ENCODE measurements around the gene DPH1.

The DPH1 gene

DNA sequence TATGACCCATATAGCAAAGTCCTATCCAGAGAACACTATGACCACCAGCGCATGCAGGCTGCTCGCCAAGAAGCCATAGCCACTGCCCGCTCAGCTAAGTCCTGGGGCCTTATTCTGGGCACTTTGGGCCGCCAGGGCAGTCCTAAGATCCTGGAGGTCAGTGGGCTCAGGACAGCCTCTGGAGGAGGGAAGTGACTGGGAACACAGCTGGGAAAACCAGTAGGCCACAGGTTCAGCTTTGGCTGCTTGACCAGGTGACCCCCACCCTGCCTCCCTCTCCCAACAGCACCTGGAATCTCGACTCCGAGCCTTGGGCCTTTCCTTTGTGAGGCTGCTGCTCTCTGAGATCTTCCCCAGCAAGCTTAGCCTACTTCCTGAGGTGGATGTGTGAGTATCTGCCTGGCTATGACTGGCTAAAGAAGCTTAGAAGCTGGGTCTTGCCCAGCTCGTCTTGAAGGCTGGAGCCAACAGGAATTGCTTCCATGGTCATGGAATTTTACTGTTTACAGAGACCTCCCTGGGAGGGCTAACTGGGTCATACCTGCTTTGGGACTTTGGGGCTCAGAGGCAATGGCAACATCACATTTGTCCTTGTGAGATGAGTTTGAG is 10.4 kb downstream of the DPH1 start:
- Histone ChIP-seq H3K9ac (ENCODE audit: low read length) (no peak overlapping the region), H3K4me2 (ENCODE audit: low read length) (no peak overlapping the region), H2BK5ac (ENCODE audit: low read length) (no peak overlapping the region), H3K56ac (ENCODE audit: low read length) (no peak overlapping the region), H3K18ac (ENCODE audit: low read length) (no peak overlapping the region), H2AK5ac (ENCODE audit: low read length) (no peak overlapping the region), H3K79me1 (ENCODE audit: low read length) (peaks cover 2% of the 10 kb centered on the region), H3K79me2 (ENCODE audit: control insufficient read depth, insufficient read depth, low read length) (no peaks in the 10 kb centered on the region), H3K4ac (ENCODE audit: low read depth, low read length) (no peak overlapping the region), H3K4me1 (ENCODE audit: control insufficient read depth, low read depth, low read length) (no peaks in the 10 kb centered on the region), H2BK15ac (replicated peaks; ENCODE audit: low read depth) (no peak overlapping the region), H3K23ac (ENCODE audit: low read length) (no peak overlapping the region), H3K27me3 (ENCODE audit: insufficient read depth, low read length, poor library complexity) (no peaks in the 10 kb centered on the region), H3K27ac (ENCODE audit: low read depth, low read length) (no peak overlapping the region), H2BK120ac (ENCODE audit: low read depth, low read length) (no peak overlapping the region), H3K36me3 (ENCODE audit: control insufficient read depth, insufficient read depth, low read length) (no peaks in the 10 kb centered on the region), H4K5ac (ENCODE audit: low read length) (no peak overlapping the region), H3K4me3 (ENCODE audit: low read length) (no peak overlapping the region), H4K8ac (ENCODE audit: low read depth, low read length) (no peak overlapping the region)
- no CpG with 5 or more reads among the region's 7 CpGs for WGBS (ENCODE audit: extremely low coverage, insufficient coverage, low lambda C conversion rate)
- DNase-seq: no peak

DNA sequence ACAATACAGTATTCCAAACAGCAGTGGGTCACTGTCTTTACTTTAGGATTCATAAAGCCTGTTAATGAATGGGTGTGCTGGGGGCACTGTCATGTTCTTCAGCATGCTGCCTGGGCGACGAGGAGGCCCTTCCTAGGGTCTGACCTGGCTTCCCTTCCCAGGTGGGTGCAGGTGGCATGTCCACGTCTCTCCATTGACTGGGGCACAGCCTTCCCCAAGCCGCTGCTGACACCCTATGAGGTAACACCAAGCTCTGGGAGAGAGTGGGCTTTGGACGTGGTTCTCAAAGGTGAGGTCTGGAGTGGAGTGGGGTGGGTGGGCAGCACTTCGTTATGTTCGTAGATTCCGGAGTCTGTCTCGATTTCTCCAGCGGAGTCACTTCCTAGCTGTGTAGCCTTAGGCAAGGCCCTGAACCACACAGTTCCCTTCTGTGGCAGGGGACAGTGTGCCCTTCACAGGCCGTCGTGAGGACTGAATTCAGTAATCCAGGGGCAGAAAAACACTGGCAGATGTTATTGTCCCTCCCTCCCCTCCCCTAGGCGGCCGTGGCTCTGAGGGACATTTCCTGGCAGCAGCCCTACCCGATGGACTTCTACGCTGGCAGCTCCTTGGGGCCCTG is 11.1 kb downstream of the DPH1 start:
- no CpG with 5 or more reads among the region's 16 CpGs for WGBS (ENCODE audit: extremely low coverage, insufficient coverage, low lambda C conversion rate)
- no peaks in the 10 kb centered on the region for H3K4me1 ChIP-seq (ENCODE audit: control insufficient read depth, low read depth, low read length)
- no peak overlapping the region for H2BK120ac ChIP-seq (ENCODE audit: low read depth, low read length)
- H3K79me1 ChIP-seq (ENCODE audit: low read length): peaks cover 2% of the 10 kb centered on the region
- H3K18ac ChIP-seq (ENCODE audit: low read length): peak overlapping the region; percentile 7
- peak overlapping the region; percentile 68 for H3K9ac ChIP-seq (ENCODE audit: low read length)
- no peak overlapping the region for H2AK5ac ChIP-seq (ENCODE audit: low read length)
- no peak overlapping the region for H4K5ac ChIP-seq (ENCODE audit: low read length)
- H2BK5ac ChIP-seq (ENCODE audit: low read length): no peak overlapping the region
- peak overlapping the region; percentile 66 for H3K56ac ChIP-seq (ENCODE audit: low read length)
- no peak for DNase-seq
- H3K4me2 ChIP-seq (ENCODE audit: low read length): peak overlapping the region; percentile 34
- H4K8ac ChIP-seq (ENCODE audit: low read depth, low read length): no peak overlapping the region
- H3K4me3 ChIP-seq (ENCODE audit: low read length): no peak overlapping the region
- no peaks in the 10 kb centered on the region for H3K36me3 ChIP-seq (ENCODE audit: control insufficient read depth, insufficient read depth, low read length)
- H3K4ac ChIP-seq (ENCODE audit: low read depth, low read length): no peak overlapping the region
- no peaks in the 10 kb centered on the region for H3K27me3 ChIP-seq (ENCODE audit: insufficient read depth, low read length, poor library complexity)
- no peaks in the 10 kb centered on the region for H3K79me2 ChIP-seq (ENCODE audit: control insufficient read depth, insufficient read depth, low read length)
- H3K23ac ChIP-seq (ENCODE audit: low read length): peak overlapping the region; percentile 56
- no peak overlapping the region for H3K27ac ChIP-seq (ENCODE audit: low read depth, low read length)
- H2BK15ac ChIP-seq (replicated peaks; ENCODE audit: low read depth): no peak overlapping the region

DNA sequence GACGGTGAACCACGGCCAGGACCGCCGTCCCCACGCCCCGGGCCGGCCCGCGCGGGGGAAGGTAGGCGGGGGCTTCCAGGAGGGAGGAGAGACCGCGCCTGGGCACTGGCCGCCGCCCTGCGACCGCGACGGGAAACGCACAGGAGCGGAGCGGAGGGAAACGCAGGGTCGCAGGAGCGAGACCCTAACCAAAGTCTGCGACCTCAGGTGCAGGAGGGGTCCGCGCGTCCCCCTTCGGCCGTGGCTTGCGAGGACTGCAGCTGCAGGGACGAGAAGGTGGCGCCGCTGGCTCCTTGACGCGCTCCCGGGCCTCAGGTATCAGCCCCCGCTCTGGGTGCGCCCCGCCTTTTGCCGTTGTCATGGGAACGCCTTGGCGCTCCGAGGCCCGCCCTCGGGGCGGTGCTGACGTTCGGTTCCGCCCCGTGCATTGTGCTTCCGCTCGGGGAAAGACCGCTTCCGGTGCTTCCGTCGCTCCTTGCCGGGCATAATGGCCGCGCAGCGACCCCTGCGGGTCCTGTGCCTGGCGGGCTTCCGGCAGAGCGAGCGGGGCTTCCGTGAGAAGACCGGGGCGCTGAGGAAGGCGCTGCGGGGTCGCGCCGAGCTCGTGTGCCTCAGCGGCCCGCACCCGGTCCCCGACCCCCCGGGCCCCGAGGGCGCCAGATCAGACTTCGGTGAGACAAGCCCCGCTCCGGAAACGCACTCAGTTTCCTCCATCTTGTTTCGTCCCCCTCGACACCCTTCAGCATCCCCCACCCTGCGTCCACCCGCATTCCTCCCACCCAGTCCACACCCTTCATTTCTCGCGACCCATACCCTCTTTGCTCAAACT is 11.8 kb downstream of the DPH1 start, which contains the start of gene OVCA2:
TSS of gene OVCA2 (plus strand) at position 462 of the 829 bp plus-strand sequence. CDS start at position 488, 26 bp downstream.
- Histone ChIP-seq H3K4me2 (ENCODE audit: low read length) (peak within 1 kb of the TSS; percentile 63), H3K4me1 (ENCODE audit: control insufficient read depth, low read depth, low read length) (no peaks in the 10 kb centered on the region), H3K4me3 (ENCODE audit: low read length) (peak within 1 kb of the TSS; percentile 71), H3K27me3 (ENCODE audit: insufficient read depth, low read length, poor library complexity) (no peaks in the 10 kb centered on the region), H4K5ac (ENCODE audit: low read length) (peak within 1 kb of the TSS; percentile 7), H3K18ac (ENCODE audit: low read length) (peak within 1 kb of the TSS; percentile 31), H2BK120ac (ENCODE audit: low read depth, low read length) (no peak within 1 kb of the TSS), H3K9ac (ENCODE audit: low read length) (peak within 1 kb of the TSS; percentile 92), H3K79me2 (ENCODE audit: control insufficient read depth, insufficient read depth, low read length) (no peaks in the 10 kb centered on the region), H2BK5ac (ENCODE audit: low read length) (peak within 1 kb of the TSS; percentile 46), H2BK15ac (replicated peaks; ENCODE audit: low read depth) (no peak within 1 kb of the TSS), H3K27ac (ENCODE audit: low read depth, low read length) (peak within 1 kb of the TSS; percentile 4), H2AK5ac (ENCODE audit: low read length) (peak within 1 kb of the TSS; percentile 56), H3K4ac (ENCODE audit: low read depth, low read length) (peak within 1 kb of the TSS; percentile 41), H3K23ac (ENCODE audit: low read length) (peak within 1 kb of the TSS; percentile 56), H4K8ac (ENCODE audit: low read depth, low read length) (no peak within 1 kb of the TSS), H3K79me1 (ENCODE audit: low read length) (peaks cover 2% of the 10 kb centered on the region), H3K36me3 (ENCODE audit: control insufficient read depth, insufficient read depth, low read length) (no peaks in the 10 kb centered on the region), H3K56ac (ENCODE audit: low read length) (peak within 1 kb of the TSS; percentile 98)
- WGBS (ENCODE audit: extremely low coverage, insufficient coverage, low lambda C conversion rate): no CpG with 5 or more reads among the region's 93 CpGs
- DNase-seq: peak; percentile 98

DNA sequence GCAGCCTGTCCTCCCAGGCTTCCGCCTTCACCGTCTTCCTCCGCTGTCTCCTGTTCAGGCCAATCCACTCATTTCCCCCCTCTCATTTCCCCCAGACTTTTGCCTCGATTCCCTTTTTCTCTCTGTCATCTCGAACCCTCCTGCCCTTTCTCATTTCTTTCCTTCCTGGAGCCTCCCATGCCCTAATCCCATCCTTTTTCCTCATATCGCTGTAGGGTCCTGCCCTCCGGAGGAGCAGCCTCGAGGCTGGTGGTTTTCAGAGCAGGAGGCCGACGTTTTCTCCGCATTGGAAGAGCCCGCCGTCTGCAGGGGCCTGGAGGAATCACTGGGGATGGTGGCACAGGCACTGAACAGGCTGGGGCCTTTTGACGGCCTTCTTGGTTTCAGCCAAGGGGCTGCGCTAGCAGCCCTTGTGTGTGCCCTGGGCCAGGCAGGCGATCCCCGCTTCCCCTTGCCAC is 12.5 kb downstream of the DPH1 start:
- Histone ChIP-seq H3K18ac (ENCODE audit: low read length) (peak overlapping the region; percentile 31), H3K56ac (ENCODE audit: low read length) (peak overlapping the region; percentile 98), H4K8ac (ENCODE audit: low read depth, low read length) (no peak overlapping the region), H3K4me1 (ENCODE audit: control insufficient read depth, low read depth, low read length) (no peaks in the 10 kb centered on the region), H3K4me2 (ENCODE audit: low read length) (peak overlapping the region; percentile 63), H2BK5ac (ENCODE audit: low read length) (peak overlapping the region; percentile 46), H3K23ac (ENCODE audit: low read length) (peak overlapping the region; percentile 38), H3K27me3 (ENCODE audit: insufficient read depth, low read length, poor library complexity) (no peaks in the 10 kb centered on the region), H3K79me2 (ENCODE audit: control insufficient read depth, insufficient read depth, low read length) (no peaks in the 10 kb centered on the region), H3K79me1 (ENCODE audit: low read length) (peaks cover 2% of the 10 kb centered on the region), H3K36me3 (ENCODE audit: control insufficient read depth, insufficient read depth, low read length) (no peaks in the 10 kb centered on the region), H2BK15ac (replicated peaks; ENCODE audit: low read depth) (no peak overlapping the region), H3K9ac (ENCODE audit: low read length) (peak overlapping the region; percentile 92), H2BK120ac (ENCODE audit: low read depth, low read length) (no peak overlapping the region), H3K4me3 (ENCODE audit: low read length) (peak overlapping the region; percentile 71), H4K5ac (ENCODE audit: low read length) (peak overlapping the region; percentile 7), H3K4ac (ENCODE audit: low read depth, low read length) (peak overlapping the region; percentile 41), H2AK5ac (ENCODE audit: low read length) (peak overlapping the region; percentile 56), H3K27ac (ENCODE audit: low read depth, low read length) (peak overlapping the region; percentile 4)
- DNase-seq: peak; percentile 67
- no CpG with 5 or more reads among the region's 17 CpGs for WGBS (ENCODE audit: extremely low coverage, insufficient coverage, low lambda C conversion rate)

DNA sequence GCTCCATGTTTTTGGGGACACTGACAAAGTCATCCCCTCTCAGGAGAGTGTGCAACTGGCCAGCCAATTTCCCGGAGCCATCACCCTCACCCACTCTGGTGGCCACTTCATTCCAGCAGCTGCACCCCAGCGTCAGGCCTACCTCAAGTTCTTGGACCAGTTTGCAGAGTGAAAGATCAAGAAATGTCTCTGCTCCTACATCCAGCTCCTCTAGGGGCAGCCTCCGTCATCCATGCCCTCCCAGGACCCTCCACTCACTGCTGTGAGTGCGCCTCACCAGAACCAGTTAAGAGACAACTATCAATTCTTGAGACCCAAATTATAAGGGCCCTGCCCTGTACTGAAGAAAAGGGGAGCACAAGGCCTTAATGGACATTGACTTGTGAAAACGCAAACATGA is 13.0 kb downstream of the DPH1 start:
- DNase-seq: peak; percentile 33
- WGBS (ENCODE audit: extremely low coverage, insufficient coverage, low lambda C conversion rate): no CpG with 5 or more reads among the region's 5 CpGs

More for the DNA sequence above, 13.0 kb downstream of the DPH1 start:
- Histone ChIP-seq H2BK5ac (ENCODE audit: low read length) (no peak overlapping the region), H3K4me1 (ENCODE audit: control insufficient read depth, low read depth, low read length) (no peaks in the 10 kb centered on the region), H3K79me2 (ENCODE audit: control insufficient read depth, insufficient read depth, low read length) (no peaks in the 10 kb centered on the region), H3K27ac (ENCODE audit: low read depth, low read length) (no peak overlapping the region), H3K4me2 (ENCODE audit: low read length) (no peak overlapping the region), H3K4ac (ENCODE audit: low read depth, low read length) (no peak overlapping the region), H3K18ac (ENCODE audit: low read length) (no peak overlapping the region), H3K79me1 (ENCODE audit: low read length) (peaks cover 2% of the 10 kb centered on the region), H3K4me3 (ENCODE audit: low read length) (no peak overlapping the region), H4K5ac (ENCODE audit: low read length) (no peak overlapping the region), H2BK15ac (replicated peaks; ENCODE audit: low read depth) (no peak overlapping the region), H2BK120ac (ENCODE audit: low read depth, low read length) (no peak overlapping the region), H2AK5ac (ENCODE audit: low read length) (no peak overlapping the region), H3K56ac (ENCODE audit: low read length) (peak overlapping the region; percentile 17), H3K9ac (ENCODE audit: low read length) (peak overlapping the region; percentile 92), H3K27me3 (ENCODE audit: insufficient read depth, low read length, poor library complexity) (no peaks in the 10 kb centered on the region), H4K8ac (ENCODE audit: low read depth, low read length) (no peak overlapping the region), H3K36me3 (ENCODE audit: control insufficient read depth, insufficient read depth, low read length) (no peaks in the 10 kb centered on the region), H3K23ac (ENCODE audit: low read length) (no peak overlapping the region)
